GM10847 (cell line): ENCODE data around the gene FGFBP1.

ENCODE experiments used
- POLR2A ChIP-seq: IDR thresholded peaks from 2 replicates; pipeline ENCODE4 v1.6.1; 2011; ENCODE audit not compliant: insufficient read length; ENCODE audit errors: extremely low read depth

The FGFBP1 gene

DNA sequence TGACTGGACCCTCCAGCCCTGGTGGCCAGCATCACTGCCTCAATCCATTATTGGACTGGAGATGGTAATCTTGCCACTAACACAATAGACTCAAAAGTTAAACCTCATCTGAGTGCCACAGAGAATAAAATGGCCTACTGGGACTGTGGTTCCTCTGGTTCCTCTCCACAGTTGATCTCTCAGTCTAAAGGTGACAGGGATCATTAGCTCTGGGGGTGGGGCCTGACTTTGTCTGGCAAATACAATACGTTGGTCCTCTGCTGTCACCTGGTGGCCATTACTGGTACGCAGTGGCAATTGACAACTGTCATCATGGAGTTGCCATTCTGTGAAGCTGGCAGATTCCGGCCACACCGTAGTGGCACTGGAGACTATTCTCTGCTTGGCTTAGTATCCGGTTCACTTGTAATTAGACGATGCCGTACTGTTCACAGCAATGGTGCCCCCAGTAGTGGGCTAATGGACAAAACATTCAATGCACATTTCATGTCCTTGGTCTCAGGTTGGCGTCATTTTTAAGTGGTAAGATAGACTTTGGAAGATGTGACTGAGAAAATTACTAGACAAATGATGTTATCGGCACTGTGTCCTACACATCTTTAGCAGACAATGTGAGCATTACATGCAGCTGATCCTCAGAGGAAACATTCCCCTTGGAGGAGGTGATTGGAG is 17.8 kb upstream of the FGFBP1 start:
- no peak for TF ChIP-seq POLR2A

DNA sequence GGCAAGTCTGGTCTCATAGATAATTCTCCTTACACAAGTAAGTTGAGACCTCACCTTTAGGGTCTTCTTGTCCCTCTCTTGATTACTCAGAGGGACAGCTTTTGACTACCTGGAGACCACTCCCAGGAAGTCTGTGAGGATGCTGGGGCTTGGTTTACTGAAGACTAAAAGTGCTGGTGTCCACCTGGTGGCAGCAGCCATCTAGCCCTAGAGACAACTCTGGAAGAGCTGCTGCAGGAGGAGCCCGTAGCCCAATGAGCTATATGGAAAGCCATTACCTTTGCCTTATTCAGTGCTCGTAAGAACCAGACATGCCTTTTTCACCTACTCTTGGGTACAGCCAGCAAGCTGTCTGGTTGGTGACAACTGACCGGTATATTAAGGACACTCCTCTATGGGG is 17.1 kb upstream of the FGFBP1 start:
- no peak for TF ChIP-seq POLR2A

DNA sequence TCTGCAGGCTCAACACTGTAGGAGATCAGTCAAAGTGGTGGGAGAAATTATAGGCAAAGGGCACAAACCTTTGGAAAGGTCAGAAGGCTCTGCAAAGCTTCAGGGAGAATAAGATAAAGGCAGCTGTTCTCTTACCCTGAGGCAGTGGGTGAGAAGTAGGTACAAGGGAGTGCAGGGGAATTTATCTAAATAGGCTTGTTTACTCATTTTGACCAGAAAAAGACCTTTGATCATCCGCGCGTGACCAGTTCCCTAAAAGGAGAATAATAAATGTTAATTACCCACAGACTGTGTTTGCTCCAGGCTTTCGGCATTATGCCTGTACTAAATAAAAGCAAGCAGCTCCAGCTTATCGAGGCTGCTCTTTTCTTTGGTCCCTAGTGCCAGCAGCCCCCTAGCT is 15.1 kb upstream of the FGFBP1 start:
- no peak for TF ChIP-seq POLR2A

DNA sequence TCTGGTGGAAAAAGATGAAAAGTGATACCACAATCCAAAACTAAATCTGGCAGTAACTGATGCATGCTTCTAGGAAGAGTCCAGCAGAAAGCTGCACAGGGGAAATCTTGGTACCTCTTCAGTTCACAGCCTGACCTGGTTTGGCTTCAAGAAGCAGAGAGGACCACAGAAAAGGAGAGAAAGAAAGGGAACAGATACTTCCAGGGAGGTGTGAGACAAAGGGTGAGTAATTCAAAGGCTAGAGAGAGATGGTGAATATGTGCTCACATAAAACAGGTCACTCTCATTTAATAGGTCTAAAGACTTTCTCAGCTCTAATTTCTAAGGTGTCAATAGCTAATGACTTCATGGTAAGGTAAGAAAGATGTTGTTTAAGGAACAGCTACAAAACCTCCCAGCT is 13.2 kb upstream of the FGFBP1 start:
- TF ChIP-seq POLR2A = no peak

DNA sequence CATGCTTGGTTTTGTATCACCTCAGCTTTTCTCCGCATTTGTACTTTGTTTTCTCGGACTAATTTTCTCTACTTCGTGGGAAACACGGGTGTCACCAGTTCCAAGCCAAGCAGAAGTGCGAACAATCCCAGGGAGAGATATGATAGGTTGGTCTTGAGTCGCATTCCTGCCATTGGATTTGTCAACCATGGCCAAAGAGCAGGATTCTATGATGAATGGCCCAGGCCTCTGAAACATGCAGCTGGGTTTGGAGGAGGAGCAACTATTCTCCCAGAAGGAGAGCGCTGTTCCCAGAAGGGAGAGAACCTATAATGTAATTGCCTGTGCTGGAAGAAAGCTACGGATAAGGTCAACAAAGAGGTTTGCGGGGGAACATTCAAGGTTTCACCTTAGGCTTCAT is 10.3 kb upstream of the FGFBP1 start:
- TF ChIP-seq POLR2A = no peak

DNA sequence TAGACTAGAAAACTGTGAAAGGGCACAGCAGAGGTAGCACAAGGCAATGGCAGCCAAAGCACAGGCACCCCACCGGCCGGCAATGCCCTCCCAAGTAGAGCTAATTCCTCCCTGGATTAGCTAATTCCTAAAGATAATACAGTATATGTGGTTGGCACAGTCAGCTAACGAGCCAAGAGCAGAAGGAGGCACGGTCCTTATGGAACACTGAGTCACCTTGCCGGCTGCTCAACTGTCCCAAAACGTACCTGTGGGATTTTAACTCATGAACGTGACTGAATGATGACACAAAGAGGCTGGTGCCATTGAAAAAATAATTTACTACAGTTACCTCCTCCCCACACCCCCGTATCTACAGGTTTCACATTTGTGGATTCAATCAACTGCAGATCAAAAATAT is 9.1 kb upstream of the FGFBP1 start:
- no peak for TF ChIP-seq POLR2A

DNA sequence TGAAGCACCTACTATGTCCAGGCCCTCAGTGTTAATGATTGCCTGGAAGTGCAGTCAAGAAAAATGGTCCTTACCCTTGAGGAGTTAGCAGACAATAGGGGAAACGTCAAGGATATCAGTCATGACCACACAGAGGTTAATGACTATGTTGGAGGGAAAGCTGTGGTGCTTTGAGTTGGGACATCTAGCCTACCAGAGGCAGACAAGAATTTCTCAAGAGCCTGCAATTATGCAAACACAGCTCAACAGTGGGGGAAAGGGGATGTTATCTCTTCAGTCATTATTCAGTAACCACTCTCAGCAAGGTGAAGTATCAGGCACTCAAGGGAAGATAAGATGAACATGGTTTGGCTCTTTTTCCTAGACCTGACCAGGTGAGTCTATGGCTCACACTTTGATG is 7.0 kb upstream of the FGFBP1 start:
- no peak for TF ChIP-seq POLR2A

DNA sequence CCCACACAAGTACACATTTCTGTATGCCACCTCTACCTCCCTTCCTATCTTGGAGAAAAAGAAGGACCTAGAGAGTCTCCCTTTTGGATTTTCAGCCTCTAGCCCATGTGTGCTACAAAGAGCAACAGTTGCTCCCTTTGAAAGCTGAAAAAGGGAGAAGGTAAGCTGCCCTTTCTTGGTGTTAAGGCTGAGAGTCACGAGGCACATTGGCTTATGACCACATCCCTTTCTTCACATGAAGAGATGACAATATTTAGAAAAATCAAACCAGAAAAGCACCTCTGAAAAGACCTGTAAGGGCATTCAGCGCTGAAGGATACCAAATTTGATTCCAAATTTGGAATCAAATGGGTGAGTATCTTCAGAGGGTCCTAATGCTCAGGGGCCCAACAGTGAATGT is 6.4 kb upstream of the FGFBP1 start:
- no peak for TF ChIP-seq POLR2A

DNA sequence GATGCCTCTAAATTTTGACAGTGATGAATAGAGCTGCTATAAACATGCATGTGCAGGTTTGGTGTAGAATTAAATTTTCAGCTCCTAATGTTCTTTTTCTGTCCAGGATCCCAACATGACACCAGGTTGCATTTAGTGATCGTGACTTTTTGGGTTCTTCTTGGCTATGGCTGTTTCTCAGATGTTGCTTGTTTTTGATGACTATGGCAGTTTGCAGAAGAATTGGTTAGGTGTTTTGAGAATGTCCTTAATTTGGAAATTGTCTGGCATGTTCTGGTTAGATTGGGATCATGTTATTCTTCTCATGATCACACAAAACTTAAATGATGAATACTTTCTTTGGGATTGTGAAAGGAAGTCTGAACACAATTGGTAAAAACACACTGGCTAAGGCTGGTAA is 3.7 kb upstream of the FGFBP1 start:
- TF ChIP-seq POLR2A = no peak

DNA sequence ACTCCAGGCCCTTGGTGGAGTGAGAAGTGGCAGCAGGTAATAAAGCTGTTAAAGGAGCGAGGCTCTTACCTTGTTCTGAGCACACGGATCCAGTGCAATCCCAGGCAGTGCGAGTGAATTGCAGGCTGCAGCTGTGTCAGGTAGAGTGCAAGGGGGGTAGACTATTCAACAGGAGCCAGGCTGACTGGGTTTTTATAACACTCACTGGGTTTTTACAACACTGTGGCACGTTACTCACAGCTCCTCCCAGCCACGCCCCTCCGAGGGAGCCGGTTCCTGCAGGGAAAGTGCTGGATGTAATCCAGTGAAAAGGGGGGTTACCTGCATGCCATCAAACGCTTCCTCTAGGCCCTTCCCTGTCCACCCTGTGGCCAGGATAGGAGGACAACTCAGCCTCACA is 358 bp downstream of the FGFBP1 start:
- no peak for TF ChIP-seq POLR2A

DNA sequence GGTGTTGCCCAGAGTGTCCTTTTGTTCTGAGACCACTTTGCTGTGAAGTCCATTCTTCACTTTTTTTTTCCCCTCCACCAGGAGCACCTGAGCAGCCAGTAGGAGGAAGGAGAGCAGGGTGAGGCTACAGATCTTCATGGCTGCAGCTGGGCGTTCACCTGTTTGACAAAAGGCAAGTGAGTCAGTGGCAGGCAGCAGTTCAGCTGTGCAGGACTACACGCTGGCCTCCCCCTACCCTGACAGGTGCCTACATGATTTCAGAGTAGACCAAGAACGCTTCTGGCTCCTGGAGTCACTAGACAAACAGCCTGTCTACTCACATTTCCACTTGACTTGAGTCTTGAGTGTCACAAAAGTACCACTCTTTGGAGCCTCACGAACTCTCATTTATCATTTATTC is 2.0 kb downstream of the FGFBP1 start:
- no peak for TF ChIP-seq POLR2A

DNA sequence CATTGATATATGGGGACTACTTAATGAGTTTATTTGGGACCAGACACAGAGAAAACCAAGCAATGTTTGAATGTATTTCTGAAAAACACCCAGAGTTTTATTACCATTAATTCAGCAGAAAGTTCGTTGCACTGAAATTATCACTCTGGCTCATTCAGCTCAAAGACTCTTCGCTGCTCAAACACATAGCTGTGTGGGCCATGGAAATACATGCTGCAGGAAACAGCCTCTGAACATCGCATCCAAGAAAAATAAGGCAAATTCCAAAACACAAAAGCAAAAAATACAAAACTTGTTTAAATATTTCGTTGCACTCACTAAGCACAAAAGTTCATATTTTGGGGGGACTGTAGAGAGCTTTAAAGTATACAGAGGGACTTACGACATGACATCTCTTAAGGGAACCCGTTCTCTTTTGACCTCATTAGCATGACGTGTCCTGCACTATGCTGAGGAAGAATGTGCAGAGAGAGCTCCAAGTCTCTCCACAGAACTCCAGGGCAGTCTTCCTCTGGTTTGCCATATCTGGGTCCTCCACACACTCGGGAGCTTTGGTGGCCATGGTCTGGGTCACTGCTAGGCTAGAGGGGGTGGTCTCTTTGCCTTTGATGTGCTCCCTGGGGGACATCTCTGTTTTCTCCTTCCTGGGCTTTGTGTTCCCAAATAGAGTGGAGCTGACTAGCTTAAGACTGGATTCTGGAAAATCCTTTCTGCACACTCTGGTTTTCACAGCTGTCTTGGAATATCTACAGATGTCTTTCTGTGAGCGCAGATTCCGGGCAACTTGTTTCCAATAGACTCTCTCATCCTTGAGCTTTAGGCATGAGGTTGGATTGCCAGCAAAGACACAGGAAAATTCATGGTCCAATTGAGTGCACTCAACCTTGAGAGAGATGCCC is 2.8 kb downstream of the FGFBP1 start:
- TF ChIP-seq POLR2A = no peak

DNA sequence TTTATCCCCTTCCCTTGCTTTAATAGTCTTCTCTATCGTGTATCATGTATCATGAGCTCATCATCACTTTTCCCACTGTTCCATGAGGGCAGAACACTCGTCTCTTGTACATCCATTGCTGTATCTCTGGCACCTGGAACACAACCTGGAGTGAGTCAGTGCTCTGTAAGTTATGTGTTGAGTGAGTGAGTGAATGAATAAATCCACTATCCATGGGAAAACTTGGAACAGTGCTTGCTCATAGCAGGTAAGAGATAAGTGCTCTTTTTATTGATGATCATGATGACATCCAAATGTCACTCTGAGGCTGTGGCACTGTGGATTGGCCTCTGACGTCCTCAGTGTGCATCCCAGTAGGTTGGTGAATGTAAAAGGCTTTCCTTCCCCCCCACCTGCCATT is 4.3 kb downstream of the FGFBP1 start:
- TF ChIP-seq POLR2A = no peak

DNA sequence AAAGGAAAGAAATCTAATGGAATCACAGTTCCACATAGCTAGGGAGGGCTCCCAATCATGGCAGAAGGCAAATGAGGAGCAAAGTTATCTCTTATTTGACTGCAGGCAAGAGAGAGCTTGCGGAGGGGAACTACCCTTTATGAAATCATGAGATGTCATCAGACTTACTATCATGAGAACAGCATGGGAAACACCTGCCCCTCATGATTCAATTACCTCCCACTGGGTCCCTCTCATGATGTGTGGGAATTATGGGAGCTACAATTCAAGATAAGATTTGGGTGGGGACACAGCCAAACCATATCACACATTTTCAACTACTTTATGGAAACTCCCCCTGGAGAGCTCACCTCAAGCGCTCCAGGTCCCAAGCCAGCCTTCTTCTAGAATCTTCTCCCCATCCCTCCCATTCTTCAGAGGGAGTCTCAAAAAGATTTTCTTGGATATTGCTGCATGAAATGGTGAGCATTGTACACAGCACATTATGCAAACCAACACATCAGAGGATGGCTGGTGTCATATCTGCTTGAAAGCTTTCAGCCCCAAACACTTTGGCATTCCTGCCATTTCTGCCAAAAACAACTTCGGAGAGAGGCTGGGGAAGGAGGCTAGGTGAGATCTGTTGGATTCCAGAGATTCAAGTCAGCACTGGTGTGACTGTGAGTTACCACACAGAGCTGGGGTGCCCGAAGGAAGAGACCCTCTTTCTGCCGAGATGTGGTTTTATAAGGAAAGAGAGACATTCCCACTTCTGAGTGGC is 6.9 kb downstream of the FGFBP1 start:
- no peak for TF ChIP-seq POLR2A

DNA sequence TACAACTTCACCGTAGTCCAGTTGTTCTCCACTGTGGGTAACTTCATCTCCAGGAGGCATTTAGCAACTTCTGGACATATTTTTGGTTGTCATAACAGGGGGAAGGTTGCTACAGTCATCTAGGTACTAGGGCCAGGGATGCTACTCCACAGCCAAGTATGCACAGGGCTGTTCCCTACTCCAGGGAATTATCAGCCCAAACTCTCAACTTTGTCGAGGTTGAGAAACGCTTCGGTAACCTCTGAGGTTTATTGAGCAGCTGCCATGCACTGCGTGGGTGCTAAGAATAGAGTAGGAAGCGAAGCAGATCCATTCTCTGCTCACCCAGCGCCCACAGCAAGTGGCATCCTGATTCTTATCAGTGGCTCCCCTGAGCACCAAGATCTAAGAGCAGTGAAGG is 8.2 kb downstream of the FGFBP1 start:
- TF ChIP-seq POLR2A = no peak

DNA sequence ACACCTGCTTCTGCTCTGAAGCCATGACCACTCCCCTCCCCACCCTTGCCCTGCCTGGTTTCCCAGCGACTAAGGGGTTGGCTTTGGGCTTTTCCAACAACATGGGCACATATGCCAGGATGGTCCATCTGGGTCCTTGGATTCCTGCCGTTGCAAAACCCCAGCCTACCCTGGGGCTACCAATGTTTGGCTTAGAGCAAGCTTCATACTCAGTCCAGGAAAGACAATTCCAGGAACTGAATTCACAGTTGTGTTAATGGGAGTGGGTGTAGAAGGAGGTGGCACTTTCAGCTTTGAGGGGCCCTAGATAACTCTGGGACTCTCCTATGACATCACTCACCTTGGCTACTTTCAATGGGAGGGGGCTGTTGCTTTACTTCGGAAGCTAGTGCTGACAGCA is 9.0 kb downstream of the FGFBP1 start:
- TF ChIP-seq POLR2A = no peak

DNA sequence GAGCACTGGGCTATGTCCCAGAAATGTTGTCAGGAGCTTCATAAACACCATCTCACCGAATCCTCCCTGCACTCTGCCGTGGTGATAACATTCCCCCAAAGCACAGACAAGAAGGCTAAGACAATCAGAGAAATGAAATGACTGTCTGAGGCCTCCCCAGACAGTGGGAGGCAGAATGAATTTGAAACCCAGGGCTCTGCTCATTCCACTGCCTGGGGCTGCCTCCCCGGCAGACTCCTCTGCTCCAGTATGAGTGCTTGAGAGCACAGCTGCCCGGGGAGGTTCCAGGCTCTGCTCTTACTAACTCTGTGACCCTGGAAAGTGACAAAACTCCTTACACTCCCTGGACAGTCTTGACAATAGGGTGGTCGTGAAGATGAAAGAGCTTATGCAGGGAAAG is 9.7 kb downstream of the FGFBP1 start:
- no peak for TF ChIP-seq POLR2A

DNA sequence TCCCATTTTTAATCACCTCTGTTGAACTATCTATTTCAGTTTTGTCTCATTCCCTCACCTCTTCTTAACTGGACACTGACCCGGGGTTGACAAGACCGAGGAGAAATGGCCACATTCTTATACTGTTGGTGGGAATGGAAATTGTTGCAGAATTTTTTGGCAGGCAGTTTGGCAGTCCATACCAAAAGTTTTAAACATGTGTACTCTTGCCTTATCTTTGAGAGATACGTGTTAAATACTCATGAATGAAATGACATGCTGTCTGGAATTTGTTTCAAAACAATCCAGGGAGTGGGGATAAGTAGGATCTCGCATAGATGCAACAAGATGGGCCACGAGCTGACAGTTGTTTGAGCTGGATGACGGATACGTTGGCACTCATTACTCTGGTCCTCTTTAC is 12.1 kb downstream of the FGFBP1 start:
- TF ChIP-seq POLR2A = no peak
